HUDEP-2 (cell line): ENCODE results near the gene PLXDC1.
A peak's percentile ranks its signal among the peaks of the same experiment; 100 is the strongest.
"Not testable (repeated sequence)": the region's sequence is repeated elsewhere in the genome, so short reads cannot be mapped to it uniquely, and the experiment has no call there.

Experiments
- DNase-seq, 76 experiments: peaks; one replicate each; lab custom pipeline; 2025; ENCODE audit not compliant: unreplicated experiment in 76 of 76; lab: John Stamatoyannopoulos, UW

Gene PLXDC1

GRCh38 chr17:39183045-39183444 lies 31.6 kb upstream of the PLXDC1 start:
- no peak for DNase-seq

- no peak for DNase-seq
Measured at GRCh38 chr17:39181303-39181702, 29.9 kb upstream of the PLXDC1 start.

- peak in 7 of 76 experiments; percentile 5 to 26 (median 13) for DNase-seq
Measured at GRCh38 chr17:39178536-39178935, 27.1 kb upstream of the PLXDC1 start.

- peak in 23 of 76 experiments; percentile 9 to 53 (median 29) for DNase-seq
Measured at GRCh38 chr17:39177256-39177655, 25.8 kb upstream of the PLXDC1 start.

- DNase-seq: peak in 4 of 76 experiments; percentile 15 to 30 (median 28)
Measured at GRCh38 chr17:39175695-39176093, 24.3 kb upstream of the PLXDC1 start.

GRCh38 chr17:39174920-39175694 lies 23.7 kb upstream of the PLXDC1 start:
- DNase-seq: peak in 55 of 76 experiments; percentile 8 to 62 (median 37)

- DNase-seq: peak in 16 of 76 experiments; percentile 9 to 48 (median 23)
Measured at GRCh38 chr17:39173526-39174274, 22.3 kb upstream of the PLXDC1 start.

- DNase-seq: no peak
Measured at GRCh38 chr17:39173080-39173479, 21.6 kb upstream of the PLXDC1 start.

- no peak for DNase-seq
Measured at GRCh38 chr17:39171933-39172332, 20.5 kb upstream of the PLXDC1 start.

GRCh38 chr17:39170558-39170957 lies 19.1 kb upstream of the PLXDC1 start:
- no peak for DNase-seq

GRCh38 chr17:39170109-39170508 lies 18.7 kb upstream of the PLXDC1 start:
- no peak for DNase-seq

GRCh38 chr17:39169518-39169917 lies 18.1 kb upstream of the PLXDC1 start:
- no peak for DNase-seq

- DNase-seq: no peak
Measured at GRCh38 chr17:39169101-39169500, 17.7 kb upstream of the PLXDC1 start.

- not testable (repeated sequence) for DNase-seq
Measured at GRCh38 chr17:39168503-39168902, 17.1 kb upstream of the PLXDC1 start.

GRCh38 chr17:39167476-39167875 lies 16.0 kb upstream of the PLXDC1 start:
- no peak for DNase-seq

GRCh38 chr17:39166437-39167335 lies 15.2 kb upstream of the PLXDC1 start:
- DNase-seq: no peak

- DNase-seq: no peak
Measured at GRCh38 chr17:39165841-39166349, 14.5 kb upstream of the PLXDC1 start, which contains the start of gene ARL5C. ARL5C (minus strand) TSS chr17:39166161; CDS start chr17:39165760, 401 bp downstream.

GRCh38 chr17:39165178-39165840 lies 13.9 kb upstream of the PLXDC1 start:
- DNase-seq: no peak

- DNase-seq: peak in 73 of 76 experiments; percentile 20 to 87 (median 67)
Measured at GRCh38 chr17:39164675-39165143, 13.3 kb upstream of the PLXDC1 start.

- DNase-seq: no peak
Measured at GRCh38 chr17:39161962-39162361, 10.5 kb upstream of the PLXDC1 start.
